ENCODE measurements around the gene CPD. TPM values are rescaled to one million over a fixed set of nuclear protein-coding genes. Genes with fewer than 3 reads are reported as not detected.

The CPD gene
- total and polyA plus RNA-seq, 2 donors (not counting 1 experiment from before 2014, with no cell fraction given), result 88.8 to 220 TPM

DNA sequence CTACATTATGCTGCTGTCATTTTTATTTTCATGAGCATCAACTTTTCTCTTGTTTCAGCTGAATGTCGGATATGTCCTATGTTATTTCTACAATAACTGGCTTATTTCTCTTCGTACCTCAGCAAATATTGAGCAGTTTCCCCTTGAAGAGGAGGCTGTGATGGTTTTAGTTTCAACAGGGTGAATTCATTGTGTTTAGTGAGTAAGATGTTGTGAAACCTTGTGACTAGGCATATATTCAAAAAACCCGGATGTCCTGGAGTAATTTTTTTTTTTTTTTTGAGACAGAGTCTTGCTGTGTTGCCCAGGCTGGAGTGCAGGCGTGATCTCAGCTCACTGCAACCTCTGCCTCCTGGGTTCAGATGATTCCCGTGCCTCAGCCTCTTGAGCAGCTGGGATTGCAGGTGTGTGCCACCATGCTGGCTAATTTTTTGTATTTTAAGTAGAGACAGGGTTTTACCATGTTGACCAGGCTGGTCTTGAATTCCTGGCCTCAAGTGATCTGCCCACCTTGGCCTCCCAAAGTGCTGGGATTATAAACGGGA lies 11.1 kb downstream of the CPD start:
- DNase-seq (ENCODE audit: low read depth in 2 of 2), result no peak
- H3K27me3 ChIP-seq (ENCODE audit: control insufficient read depth, insufficient read depth, low read length), result no peaks in the 10 kb centered on the region
- no peaks in the 10 kb centered on the region for H4K20me1 ChIP-seq (ENCODE audit: control insufficient read depth, extremely low read depth, insufficient read depth, low read length)
- H2AFZ ChIP-seq (ENCODE audit: low read length), result no peak overlapping the region
- no peak overlapping the region for H3K27ac ChIP-seq (ENCODE audit: insufficient read depth, low read length)
- TF ChIP-seq, protein P1, sequence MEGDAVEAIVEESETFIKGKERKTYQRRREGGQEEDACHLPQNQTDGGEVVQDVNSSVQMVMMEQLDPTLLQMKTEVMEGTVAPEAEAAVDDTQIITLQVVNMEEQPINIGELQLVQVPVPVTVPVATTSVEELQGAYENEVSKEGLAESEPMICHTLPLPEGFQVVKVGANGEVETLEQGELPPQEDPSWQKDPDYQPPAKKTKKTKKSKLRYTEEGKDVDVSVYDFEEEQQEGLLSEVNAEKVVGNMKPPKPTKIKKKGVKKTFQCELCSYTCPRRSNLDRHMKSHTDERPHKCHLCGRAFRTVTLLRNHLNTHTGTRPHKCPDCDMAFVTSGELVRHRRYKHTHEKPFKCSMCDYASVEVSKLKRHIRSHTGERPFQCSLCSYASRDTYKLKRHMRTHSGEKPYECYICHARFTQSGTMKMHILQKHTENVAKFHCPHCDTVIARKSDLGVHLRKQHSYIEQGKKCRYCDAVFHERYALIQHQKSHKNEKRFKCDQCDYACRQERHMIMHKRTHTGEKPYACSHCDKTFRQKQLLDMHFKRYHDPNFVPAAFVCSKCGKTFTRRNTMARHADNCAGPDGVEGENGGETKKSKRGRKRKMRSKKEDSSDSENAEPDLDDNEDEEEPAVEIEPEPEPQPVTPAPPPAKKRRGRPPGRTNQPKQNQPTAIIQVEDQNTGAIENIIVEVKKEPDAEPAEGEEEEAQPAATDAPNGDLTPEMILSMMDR (conservative IDR thresholded peaks at IDR 0.05 in 1 of 2, IDR thresholded peaks at IDR 0.05 in 1 of 2; ENCODE audit: low read depth in 1 of 2, low read length in 2 of 2), result no peak
- no peak for TF ChIP-seq EZH2 (IDR thresholded peaks at IDR 0.05; ENCODE audit: low read length, missing control alignments)
- no peaks in the 10 kb centered on the region for H3K79me2 ChIP-seq (ENCODE audit: control insufficient read depth, insufficient read depth, low read length)
- no peaks in the 10 kb centered on the region for H3K4me1 ChIP-seq (ENCODE audit: control insufficient read depth, extremely low read depth, insufficient read depth, low read length)
- no peaks in the 10 kb centered on the region for H3K9me3 ChIP-seq (ENCODE audit: control insufficient read depth, insufficient read depth, low read depth, low read length)
- no peak overlapping the region for H3K4me2 ChIP-seq (ENCODE audit: extremely low read depth, insufficient read depth, low read length)
- H3K4me3 ChIP-seq (replicated peaks in 1 of 4; ENCODE audit: control extremely low read depth in 1 of 4, insufficient read depth in 1 of 4, low read depth in 3 of 4, low read length in 4 of 4), result no peak overlapping the region
- H3K36me3 ChIP-seq (ENCODE audit: control insufficient read depth, insufficient read depth, low read length), result no peaks in the 10 kb centered on the region
- H3K9ac ChIP-seq (ENCODE audit: insufficient read depth, low read length), result no peak overlapping the region

- no peak overlapping the region for H3K4me3 ChIP-seq (replicated peaks in 1 of 4; ENCODE audit: control extremely low read depth in 1 of 4, insufficient read depth in 1 of 4, low read depth in 3 of 4, low read length in 4 of 4)
- TF ChIP-seq, protein P1 (conservative IDR thresholded peaks at IDR 0.05 in 1 of 2, IDR thresholded peaks at IDR 0.05 in 1 of 2; ENCODE audit: low read depth in 1 of 2, low read length in 2 of 2), result no peak
- TF ChIP-seq EZH2 (IDR thresholded peaks at IDR 0.05; ENCODE audit: low read length, missing control alignments), result no peak
Observed at GRCh38 chr17:30391534-30391933, 12.8 kb downstream of the CPD start.

DNA sequence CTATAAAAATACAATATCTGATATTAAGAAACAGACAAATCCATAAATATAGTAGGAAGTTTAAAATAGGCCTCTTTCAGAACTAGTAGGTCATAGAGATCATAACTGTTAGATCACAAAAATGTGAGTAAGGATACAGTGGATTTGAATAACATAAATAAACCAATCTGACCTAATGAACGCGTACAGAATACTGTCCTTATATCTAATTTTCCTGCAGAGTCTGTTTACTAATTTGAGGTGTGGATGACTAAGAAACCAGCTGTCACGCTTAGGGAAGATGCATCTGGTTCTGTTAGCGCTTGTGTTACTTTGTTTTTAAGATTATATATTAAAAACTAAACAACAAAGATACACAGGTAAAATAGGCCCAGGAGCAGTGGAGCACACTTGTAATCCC lies 14.8 kb downstream of the CPD start:
- no peak overlapping the region for H3K9ac ChIP-seq (ENCODE audit: insufficient read depth, low read length)
- H2AFZ ChIP-seq (ENCODE audit: low read length), result no peak overlapping the region
- no peak overlapping the region for H3K4me3 ChIP-seq (replicated peaks in 1 of 4; ENCODE audit: control extremely low read depth in 1 of 4, insufficient read depth in 1 of 4, low read depth in 3 of 4, low read length in 4 of 4)
- H3K79me2 ChIP-seq (ENCODE audit: control insufficient read depth, insufficient read depth, low read length), result no peaks in the 10 kb centered on the region
- H3K27me3 ChIP-seq (ENCODE audit: control insufficient read depth, insufficient read depth, low read length), result no peaks in the 10 kb centered on the region
- no peak overlapping the region for H3K4me2 ChIP-seq (ENCODE audit: extremely low read depth, insufficient read depth, low read length)
- H4K20me1 ChIP-seq (ENCODE audit: control insufficient read depth, extremely low read depth, insufficient read depth, low read length), result no peaks in the 10 kb centered on the region
- no peak for DNase-seq (ENCODE audit: low read depth in 2 of 2)
- no peaks in the 10 kb centered on the region for H3K4me1 ChIP-seq (ENCODE audit: control insufficient read depth, extremely low read depth, insufficient read depth, low read length)
- H3K27ac ChIP-seq (ENCODE audit: insufficient read depth, low read length), result no peak overlapping the region
- TF ChIP-seq EZH2 (IDR thresholded peaks at IDR 0.05; ENCODE audit: low read length, missing control alignments), result no peak
- TF ChIP-seq, protein P1 (conservative IDR thresholded peaks at IDR 0.05 in 1 of 2, IDR thresholded peaks at IDR 0.05 in 1 of 2; ENCODE audit: low read depth in 1 of 2, low read length in 2 of 2), result no peak
- no peaks in the 10 kb centered on the region for H3K36me3 ChIP-seq (ENCODE audit: control insufficient read depth, insufficient read depth, low read length)
- no peaks in the 10 kb centered on the region for H3K9me3 ChIP-seq (ENCODE audit: control insufficient read depth, insufficient read depth, low read depth, low read length)

More at GRCh38 chr17:30391534-30391933, 12.8 kb downstream of the CPD start:
- H3K4me2 ChIP-seq (ENCODE audit: extremely low read depth, insufficient read depth, low read length), result no peak overlapping the region
- H3K27me3 ChIP-seq (ENCODE audit: control insufficient read depth, insufficient read depth, low read length), result no peaks in the 10 kb centered on the region
- DNase-seq (ENCODE audit: low read depth in 2 of 2), result no peak
- no peaks in the 10 kb centered on the region for H4K20me1 ChIP-seq (ENCODE audit: control insufficient read depth, extremely low read depth, insufficient read depth, low read length)
- no peak overlapping the region for H3K27ac ChIP-seq (ENCODE audit: insufficient read depth, low read length)
- no peak overlapping the region for H2AFZ ChIP-seq (ENCODE audit: low read length)
- H3K79me2 ChIP-seq (ENCODE audit: control insufficient read depth, insufficient read depth, low read length), result no peaks in the 10 kb centered on the region
- no peaks in the 10 kb centered on the region for H3K4me1 ChIP-seq (ENCODE audit: control insufficient read depth, extremely low read depth, insufficient read depth, low read length)
- no peaks in the 10 kb centered on the region for H3K9me3 ChIP-seq (ENCODE audit: control insufficient read depth, insufficient read depth, low read depth, low read length)
- H3K36me3 ChIP-seq (ENCODE audit: control insufficient read depth, insufficient read depth, low read length), result no peaks in the 10 kb centered on the region
- H3K9ac ChIP-seq (ENCODE audit: insufficient read depth, low read length), result no peak overlapping the region
